Right ventricle myocardium superior (tissue), 1 donor: ENCODE measurements around the gene CPLX1. TPM values are rescaled to one million over a fixed set of nuclear protein-coding genes. Genes with fewer than 3 reads are reported as not detected.
"Not testable (repeated sequence)": the region's sequence is repeated elsewhere in the genome, so short reads cannot be mapped to it uniquely, and the experiment has no call there.

Experiments
- ATAC-seq: fragments of 200-7000 bp; cut with Tn5 transposase; one replicate; pipeline ENCODE4 v1.9.1; 2020; ENCODE audit warnings: mild to moderate bottlenecking; ENCODE audit not compliant: poor library complexity
- DNase-seq: peaks from one replicate; pipeline ENCODE4 v3.0.0-alpha.2; 2020
- intact Hi-C: fragments of 100-400 bp; cut with DNase I; formaldehyde crosslinking; loops from one replicate; pipeline ENCODE4 v1.11.2; 2022
- total RNA-seq: library from RNA; stranded (reverse); fragmentation: NEBNext Ultra II Directional; extraction: Animal tissue kit (Norgen Biotek cat#: 25700); gene quantifications from one replicate; pipeline ENCODE4 v1.2.1, GENCODE V29; 2021
- donor health status: DM: no; HTN: yes; CAD: no; lungs with severe emphysema.

The CPLX1 gene
- total RNA-seq, 1 donor from 2014 or later = 4.3 TPM

DNA sequence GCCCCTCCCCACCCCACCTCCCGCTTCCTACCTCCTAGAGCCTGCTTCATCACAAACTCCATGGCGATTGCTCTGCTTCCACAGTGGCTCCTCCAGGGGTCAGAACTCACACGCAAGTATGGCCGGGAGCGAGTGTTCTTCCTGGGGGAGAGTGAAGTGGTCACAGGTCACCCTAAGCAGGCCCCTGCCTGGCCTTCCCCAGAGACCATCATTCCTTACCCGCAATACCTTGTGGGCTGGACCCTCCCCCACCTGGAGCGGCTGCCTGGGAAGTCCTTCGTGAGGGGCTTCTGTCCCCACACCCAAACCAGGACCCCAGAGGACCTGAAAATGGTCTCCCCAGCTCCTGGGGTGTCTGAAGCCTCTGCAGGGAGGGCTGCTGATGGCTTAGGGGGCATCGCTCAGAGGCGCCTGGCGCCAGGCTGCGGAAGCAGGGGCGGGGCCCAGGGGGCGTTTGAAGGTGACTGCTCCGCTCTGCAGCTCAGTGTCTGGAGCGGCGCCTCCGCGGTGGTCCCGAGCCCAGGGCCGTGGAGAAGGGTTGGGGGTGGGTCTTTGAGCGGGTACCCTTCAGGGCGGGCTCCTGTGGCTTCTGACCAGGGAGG lies 1.4 kb downstream of the CPLX1 start:
- DNase-seq (no peak), ATAC-seq (no peak)
- intact Hi-C loops = no loop called here

DNA sequence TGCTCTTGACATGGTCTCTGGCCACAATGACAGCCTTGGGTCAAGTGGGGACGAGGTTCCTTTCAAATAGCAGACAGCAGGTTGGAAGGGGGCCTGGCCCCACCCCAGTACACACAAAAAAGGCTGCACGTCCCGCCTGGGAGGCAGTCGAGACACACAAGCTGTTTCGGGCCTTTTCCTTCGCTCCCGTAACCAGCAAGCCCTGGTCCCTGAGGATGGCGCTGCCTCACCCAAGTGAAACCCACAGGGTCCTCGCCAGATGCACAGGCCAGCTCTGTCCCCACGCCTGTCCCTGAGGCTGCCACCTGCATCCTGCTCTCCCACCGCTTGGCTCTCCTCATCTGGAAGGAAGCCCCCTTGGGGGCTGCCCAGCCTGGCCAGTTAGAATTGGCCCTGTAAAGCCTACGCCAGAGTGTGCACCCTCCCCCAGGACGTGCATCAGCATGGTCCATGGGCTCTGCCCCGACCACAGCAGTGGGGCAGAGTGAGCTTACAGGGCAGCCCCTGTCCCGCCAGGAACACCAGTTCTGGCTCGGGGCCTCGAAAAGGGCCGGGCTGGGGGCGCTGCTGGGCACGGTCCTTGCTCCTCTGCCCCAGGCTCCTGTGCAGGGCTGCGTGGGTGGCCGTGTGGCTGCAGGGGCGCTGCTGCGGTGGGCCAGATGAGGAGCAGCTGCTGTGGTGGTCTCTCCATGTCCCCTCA lies 2.0 kb downstream of the CPLX1 start:
- ATAC-seq (no peak), DNase-seq (no peak)
- intact Hi-C loops = no loop called here

DNA sequence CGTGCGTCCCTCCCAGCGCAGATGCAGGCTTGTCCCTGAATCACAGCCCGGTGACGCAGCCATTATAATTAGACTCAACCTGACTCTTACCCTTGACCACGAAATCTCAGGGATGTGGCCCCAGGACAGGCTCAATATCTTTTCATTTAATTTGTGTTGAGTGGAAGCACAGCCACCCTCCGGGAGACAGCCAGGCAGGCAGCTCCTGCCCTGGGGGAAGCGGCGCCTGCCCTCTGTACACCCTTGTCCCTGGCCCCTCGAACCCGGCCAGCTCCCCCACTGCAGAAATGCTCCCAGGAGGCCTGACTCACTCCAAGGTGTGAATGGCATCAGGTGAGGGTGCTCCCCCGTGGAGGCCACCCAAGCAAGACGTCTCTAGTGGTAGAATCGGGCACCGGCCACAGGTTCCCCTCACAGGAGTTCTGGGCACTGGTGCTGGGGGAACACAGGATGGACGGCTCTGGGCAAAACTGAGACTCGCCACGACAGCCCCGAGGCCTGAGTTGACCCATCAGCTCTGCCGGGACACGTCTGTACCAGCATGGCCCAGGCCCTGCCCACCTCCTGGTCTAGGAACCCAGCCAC lies 2.7 kb downstream of the CPLX1 start:
- no peak for ATAC-seq
- no peak for DNase-seq

DNA sequence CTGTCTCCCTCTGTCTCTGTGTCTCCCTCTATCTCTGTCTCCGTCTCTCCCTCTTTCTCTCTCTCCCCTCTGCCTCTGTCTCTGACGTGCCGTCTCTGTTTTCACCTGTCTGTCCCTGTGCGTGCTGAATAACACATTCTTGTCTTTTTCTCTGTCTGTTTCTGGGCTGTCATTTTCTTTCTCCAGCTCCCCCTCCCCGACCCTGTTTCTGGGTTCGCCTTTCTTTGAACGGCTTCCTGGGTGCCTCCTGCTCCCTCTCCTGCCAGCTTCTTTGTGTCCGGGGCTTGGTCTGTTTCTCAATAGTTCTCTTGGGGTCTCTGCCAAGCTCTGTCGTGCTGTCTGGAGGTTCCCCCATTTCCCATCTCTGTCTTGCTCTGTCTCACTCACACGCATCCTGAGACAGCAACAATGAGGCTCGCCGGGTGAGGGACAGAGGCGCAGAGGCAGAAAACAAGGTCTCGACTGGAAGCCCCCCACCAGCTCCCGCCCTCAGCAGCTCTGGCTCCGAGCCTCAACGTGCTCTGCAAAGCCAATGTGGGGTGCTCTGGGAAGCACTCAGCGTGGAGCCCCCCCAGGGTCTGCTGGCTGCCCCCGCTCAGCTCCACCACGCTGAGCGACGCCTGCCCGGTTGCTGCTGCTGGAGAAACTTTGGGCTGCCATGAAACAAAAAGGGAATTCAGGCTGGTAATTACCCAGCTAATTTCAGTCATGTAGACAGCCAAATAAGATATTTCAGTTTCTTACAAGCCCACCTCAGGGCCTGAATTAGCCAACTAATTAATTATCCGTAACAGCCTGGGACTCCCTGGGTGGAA lies 3.4 kb downstream of the CPLX1 start:
- intact Hi-C loops = no loop called here
- no peak for DNase-seq
- ATAC-seq = no peak

More for the DNA sequence above, 2.7 kb downstream of the CPLX1 start:
- intact Hi-C loops = no loop called here

DNA sequence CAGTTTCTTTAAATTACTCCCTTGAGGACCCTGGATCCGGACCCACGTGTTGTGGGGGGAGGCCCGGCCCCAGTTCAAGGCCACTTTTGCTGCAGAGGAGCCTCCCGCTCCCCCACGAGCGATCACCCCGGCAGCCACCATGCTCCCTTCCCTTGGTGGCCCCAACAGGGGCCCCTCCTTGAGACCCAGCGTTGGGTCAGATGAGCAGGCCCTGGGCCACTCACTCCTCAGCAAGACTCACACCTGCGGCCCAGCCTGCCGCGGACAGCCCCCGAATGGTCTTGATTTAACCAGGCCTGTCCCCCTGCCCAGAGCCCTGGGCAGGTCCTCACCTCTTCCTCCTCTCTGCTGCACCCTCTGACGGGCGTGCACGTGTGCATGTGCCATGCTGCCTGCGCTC lies 4.3 kb downstream of the CPLX1 start:
- intact Hi-C loops = no loop called here
- ATAC-seq (no peak), DNase-seq (no peak)

DNA sequence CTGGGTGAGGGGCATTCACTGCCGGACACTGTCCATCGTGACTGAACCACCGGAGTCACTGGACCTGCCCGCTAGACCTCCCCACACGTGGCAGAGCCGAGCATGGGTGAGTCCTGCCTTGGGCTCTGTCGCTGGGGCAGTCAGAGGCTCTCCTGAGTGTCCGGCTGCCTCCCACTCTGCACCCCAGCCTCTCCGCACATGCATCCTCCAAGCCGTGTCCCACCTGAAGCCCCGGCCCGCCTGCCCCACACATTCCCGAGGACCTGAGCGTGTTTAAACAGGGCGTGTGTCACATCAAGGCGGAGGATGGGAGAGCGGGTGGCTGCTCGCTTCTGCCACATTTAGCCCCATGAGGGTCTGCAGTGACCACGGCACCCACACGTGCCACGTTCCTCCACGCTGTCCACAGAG lies 4.7 kb downstream of the CPLX1 start:
- intact Hi-C loops = no loop called here
- no peak for DNase-seq
- no peak for ATAC-seq

DNA sequence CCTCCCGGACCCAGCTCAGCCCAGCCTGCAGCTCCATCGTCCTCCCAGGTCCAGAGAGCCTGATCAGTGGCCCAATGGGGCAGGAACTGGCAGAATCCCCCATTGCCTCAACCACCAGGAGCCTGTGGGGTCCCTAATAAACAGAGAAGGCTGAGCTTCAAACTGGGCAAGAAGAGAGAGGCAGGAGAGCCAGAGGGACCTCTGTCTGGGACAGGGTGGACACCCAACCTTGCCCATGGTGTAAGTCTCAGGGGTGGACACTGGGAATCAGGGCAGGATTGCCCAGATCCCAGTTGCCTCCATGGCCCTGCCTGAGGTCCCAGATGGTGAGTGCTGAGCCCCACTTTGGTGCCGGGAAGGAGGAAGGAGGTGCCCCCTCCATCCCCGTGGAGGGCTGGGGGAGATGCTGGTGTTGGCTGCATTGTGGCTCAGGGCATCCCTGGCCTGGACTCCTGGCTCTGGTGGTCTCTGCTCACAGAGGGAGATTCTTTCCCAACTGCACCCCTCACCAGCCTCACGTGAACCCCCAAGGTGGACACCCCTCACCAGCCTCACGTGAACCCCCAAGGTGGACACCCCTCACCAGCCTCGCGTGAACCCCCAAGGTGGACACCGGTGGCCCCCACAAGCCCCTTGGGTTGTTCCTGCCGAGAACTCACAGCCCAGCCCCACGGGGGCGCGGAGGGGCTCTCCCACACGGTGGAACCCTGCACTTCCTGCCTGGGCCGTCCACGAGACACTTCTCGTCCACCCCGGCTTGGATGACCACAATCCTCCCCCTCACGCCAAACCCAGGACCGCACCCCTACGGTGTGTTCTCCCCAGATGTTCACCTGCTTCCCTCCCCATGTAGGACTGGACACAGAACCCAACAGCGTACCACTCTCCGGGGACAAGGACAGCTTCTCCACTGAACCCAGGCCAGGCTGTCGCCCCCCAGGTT lies 5.4 kb downstream of the CPLX1 start:
- intact Hi-C loops = no loop called here
- DNase-seq (no peak), ATAC-seq (no peak)

DNA sequence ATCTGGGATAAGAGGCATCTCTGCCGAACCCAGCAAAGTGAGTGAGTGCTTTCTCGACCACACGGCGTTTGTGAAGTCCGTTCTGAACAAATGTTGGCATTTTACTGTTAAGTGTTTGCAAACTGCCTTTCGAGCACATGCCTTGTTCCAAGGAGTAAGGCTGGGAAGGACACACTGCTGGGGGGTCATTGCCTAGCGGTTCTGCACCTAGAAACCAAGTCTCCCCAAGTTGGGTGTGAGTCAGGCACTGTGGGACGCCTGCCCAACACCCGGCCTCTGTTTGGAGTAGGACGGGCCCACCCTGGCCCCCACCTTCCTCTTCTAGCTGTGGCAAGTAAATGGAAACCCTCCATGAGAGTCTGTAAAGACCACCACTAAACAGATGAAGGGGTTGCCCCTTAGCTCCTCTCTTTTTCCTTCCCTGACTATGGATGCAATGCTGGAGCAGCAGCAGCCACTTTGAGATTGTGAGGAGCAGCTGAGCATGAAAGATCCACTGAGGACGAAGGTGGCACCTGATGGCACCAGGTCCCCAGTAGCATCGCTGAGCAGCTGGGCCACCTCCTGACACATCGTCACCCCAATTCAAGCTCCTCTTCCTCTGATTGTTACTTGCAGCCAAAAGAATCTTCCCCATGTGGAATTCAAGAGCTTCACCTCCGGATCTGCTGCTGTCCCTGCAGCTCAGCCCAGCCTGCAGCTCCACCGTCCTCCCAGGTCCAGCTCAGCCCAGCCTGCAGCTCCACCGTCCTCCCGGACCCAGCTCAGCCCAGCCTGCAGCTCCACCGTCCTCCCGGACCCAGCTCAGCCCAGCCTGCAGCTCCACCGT lies 6.3 kb downstream of the CPLX1 start:
- no peak for DNase-seq
- intact Hi-C loops = no loop called here
- no peak for ATAC-seq

DNA sequence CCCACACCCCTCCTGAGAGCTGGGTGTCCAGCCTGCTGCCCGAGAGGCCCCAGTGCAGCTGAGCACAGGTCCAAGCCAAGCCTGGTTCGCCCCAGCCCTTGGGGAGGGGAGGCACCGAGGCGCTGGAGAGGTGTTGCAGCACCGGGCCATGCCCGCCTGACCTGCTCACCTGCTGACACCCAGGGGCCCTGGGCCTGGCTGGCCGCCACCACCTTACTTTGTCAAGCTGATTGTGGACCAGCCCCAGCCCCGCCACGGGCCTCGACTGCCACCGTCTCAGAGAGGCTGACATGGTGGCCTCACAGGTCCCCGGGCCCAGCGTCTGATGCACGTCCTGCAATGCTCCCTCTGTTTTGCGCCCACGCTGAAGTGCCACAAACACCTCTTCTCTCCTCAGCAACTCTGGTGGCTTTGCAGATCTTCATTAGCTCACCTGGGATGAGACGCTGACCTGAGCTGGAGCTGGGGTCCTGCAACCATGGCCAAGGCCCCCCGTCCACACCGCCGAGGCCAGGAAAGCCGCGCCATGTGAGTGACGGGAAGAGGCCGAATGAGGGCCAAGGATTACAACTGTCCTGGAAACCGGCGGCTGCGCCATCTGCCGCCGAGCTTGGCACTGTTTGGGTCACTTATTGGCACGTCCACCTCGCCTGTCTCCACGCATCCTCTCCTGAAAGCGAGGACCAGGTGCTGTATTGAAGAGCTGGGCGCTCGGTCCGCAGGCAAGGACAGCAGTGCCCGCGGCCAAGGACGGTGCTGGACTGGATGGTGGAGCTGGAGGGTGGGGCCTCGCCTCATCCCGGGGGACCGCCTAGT lies 7.6 kb downstream of the CPLX1 start:
- DNase-seq (no peak), ATAC-seq (no peak)
- intact Hi-C loops = no loop called here

DNA sequence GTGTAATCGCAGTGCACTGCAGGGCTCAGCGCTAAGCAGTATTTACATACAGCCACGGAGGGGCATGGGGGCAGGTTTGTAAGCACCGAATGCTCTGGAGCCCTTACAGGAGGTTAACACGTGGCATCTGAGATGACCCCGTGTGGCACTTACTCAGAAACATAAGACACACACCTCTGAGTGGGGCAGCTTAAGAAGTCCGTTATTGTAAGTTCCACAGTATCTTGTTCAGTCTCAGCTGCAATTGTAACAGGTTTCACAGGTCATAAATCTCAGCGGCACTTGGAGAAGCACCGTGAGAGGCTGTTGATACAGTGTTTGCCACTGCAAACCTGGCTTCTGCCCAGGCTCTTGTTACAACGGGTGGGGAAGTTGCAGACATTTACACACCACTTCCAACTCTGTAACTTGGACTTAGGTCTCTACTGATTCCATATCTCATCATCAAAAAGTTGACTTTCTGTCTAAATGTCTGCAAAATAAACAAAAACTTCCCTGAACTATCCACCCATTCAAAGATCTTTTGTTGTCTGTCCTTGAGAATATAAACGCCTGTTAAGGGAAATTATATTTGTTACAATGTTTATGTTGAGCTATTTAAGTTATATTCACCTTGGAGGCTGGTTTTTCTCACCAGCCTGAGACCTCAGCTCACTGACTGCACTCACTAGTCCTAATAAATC lies 10.3 kb downstream of the CPLX1 start:
- intact Hi-C loops = no loop called here
- no peak for DNase-seq
- no peak for ATAC-seq

DNA sequence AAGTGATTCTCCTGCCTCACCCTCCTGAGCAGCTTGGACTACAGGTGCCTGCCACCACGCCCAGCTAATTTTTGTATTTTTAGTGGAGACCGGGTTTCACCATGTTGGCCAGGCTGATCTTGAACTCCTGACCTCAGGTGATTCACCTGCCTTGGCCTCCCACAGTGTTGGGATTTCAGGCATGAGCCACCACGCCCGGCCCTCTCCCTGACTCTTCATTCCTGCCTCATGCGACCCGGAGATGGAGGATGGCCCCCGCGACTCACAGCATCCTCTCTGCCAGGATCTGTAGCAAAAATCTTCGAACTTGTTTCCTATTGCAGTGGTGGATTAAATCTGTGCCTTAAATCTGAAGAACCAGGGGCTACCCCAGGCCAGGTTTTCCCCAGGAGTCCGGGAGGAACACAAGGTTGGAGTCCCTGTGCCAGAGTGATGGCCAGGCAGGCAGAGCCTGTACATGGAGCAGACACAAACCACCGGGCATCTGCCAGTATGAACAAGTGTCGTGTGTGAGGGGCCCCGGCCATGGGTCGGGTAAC lies 11.5 kb downstream of the CPLX1 start:
- DNase-seq = no peak
- intact Hi-C loops = no loop called here
- ATAC-seq = no peak

DNA sequence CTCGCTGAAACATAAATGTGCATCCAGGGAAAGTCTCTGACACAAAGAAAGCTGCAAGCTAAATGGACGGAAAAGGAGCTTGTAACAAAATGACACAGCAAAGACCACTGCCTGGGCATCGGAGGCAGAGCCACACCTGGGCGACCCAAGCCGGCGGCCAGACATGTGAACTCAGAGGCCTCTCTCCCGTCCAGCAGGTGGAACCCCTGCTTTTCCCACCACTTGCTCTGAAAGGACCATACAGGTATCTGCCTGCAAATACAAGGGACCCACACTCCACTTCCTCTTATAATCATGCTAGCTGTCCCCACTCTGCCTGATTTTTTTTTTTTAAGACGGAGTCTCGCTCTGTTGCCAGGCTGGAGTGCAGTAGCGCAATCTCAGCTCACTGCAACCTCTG lies 12.0 kb downstream of the CPLX1 start:
- DNase-seq (peak; percentile 32), ATAC-seq (no peak)
- intact Hi-C loops = no loop called here

DNA sequence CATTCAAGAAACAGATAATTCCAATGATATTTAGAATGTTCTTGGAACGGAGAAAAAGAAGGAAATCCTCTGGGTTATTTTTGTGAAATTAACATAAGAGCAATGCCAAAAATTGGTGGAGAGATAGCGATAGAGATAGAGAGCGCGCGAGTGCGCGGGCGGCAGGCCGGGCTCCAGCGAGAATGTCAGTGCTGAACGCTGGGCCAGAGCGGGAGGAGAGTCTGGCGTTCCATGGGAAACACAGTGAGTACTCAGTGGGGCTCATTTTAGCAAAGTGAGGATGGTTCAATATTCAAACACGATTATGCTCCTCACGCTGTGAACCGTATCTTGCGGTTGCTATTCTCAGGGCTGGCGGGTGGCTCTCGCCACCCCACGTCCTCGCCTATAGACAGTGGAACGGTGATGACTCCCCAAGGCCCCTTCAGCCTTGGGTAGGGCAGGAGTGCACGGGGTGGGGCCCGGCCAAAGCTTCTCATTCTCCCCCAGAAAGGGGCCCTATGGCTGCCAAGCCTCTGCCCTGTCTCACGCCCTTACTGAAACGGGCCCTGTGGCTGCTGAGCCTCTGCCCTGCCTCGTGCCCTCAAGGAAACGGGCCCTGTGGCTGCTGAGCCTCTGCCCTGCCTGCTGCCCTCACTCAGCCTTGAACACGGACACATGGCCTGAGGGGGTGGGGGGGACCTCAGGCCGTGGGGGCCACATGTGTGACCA lies 16.9 kb downstream of the CPLX1 start:
- ATAC-seq = no peak
- intact Hi-C loops = no loop called here
- DNase-seq = peak; percentile 41

DNA sequence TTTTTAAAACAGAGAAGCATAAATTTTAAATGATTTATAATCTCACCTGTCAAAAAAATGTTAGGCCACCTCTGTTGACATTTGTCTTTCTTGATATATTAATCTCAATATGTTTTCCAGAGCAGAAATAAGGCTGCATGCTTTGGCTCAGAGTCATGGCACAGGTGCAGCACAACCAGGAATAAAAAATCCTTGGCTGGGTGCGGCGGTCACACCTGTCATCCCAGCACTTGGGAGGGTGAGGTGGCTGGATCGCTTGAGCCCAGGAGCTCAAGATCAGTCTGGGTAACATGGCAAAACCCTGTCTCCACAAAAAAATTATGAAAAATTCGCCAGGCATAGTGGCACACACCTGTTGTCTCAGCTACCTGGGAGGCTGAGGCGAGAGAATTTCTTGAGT lies 18.1 kb downstream of the CPLX1 start:
- intact Hi-C loops = no loop called here
- no peak for DNase-seq
- ATAC-seq = no peak

DNA sequence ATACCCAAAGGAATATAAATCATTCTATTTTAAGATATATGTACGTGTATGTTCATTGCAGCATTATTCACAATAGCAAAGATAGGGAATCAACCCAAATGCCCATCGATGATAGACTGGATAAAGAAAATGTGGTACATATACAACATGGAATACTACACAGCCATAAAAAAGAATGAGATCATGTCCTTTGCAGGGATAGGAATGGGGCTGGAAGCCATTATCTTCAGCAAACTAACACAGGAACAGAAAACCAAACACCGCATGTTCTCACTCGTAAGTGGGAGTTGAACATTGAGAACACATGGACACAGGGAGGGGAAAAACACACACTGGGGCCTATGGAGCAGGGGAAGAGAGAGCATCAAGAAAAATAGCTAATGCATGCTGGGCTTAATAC lies 18.9 kb downstream of the CPLX1 start:
- ATAC-seq, intact Hi-C loops: not testable (repeated sequence)

DNA sequence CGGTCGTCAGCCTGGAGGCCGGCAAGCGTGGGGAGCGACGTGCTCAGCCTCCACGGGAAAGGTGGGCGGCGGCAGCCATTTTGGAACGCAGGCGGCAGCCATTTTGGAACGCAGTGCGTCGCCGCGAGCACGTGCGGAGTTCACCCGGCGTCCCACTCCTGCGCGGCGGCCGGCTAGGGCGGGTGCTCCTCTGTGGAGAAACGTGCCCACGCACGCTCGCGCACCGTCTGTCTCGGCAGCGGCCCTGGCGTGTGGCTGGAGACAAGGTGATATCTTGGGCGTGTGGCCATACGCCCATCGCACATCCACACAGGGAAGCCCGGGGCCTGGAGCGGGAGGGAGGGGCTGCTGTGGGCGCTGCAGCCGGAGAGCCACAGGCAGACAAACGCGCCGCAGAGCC lies 21.1 kb downstream of the CPLX1 start:
- intact Hi-C loops = no loop called here
- ATAC-seq (no peak), DNase-seq (peak; percentile 39)

More for the DNA sequence above, 18.9 kb downstream of the CPLX1 start:
- DNase-seq = not testable (repeated sequence)
